Fibroblast of lung (primary cell): ENCODE results near the gene CSNK2A2.

Experiments
- CTCF ChIP-seq, 2 donors: IDR thresholded peaks in 1 of 2; conservative IDR thresholded peaks in 1 of 2; 1 replicate in 1 of 2; 2 replicates in 1 of 2; pipeline ENCODE4 v1.5.1; 2011 to 2012; ENCODE audit warnings: low read length in 2 of 2, control low read depth in 1 of 2, inconsistent platforms in 1 of 2, low read depth in 1 of 2, mild to moderate bottlenecking in 1 of 2
- EZH2 ChIP-seq: IDR thresholded peaks from 2 replicates; pipeline ENCODE4 v1.5.1; 2012; ENCODE audit warnings: low read length, control low read depth, mild to moderate bottlenecking; ENCODE audit errors: missing control alignments

- TF ChIP-seq CTCF (conservative IDR thresholded peaks at IDR 0.05 in 1 of 2, IDR thresholded peaks at IDR 0.05 in 1 of 2; ENCODE audit: low read depth in 1 of 2, low read length in 2 of 2) (no peak), EZH2 (no peak)
Observed at GRCh38 chr16:58110571-58111301, 87.2 kb downstream of the CSNK2A2 start.
